Testis (tissue), 2 donors: Measurements from ENCODE around the gene COL13A1.

Source experiments
- CTCF ChIP-seq, 3 experiments: fragments of 450-650 bp in 2 of 3; fragments of 200-600 bp in 1 of 3; sonication (generic) in 1 of 3; IDR thresholded peaks; one replicate each; pipeline ENCODE4 v1.5.1; 2016 to 2019; ENCODE audit warnings: antibody characterized with exemption in 3 of 3, mild to moderate bottlenecking in 2 of 3, moderate library complexity in 1 of 3
- POLR2A ChIP-seq: fragments of 450-650 bp; IDR thresholded peaks from one replicate; pipeline ENCODE4 v1.6.1; 2017; ENCODE audit warnings: antibody characterized with exemption, mild to moderate bottlenecking, moderate library complexity

- TF ChIP-seq CTCF (IDR thresholded peaks at IDR 0.05), result no peak
- no peak for TF ChIP-seq POLR2A
Measured at GRCh38 chr10:69949770-69950169, 148.1 kb downstream of the COL13A1 start.
